Bone marrow (tissue), 2 donors: ENCODE measurements around the gene NPHS1.
"Not testable (repeated sequence)": the region's sequence is repeated elsewhere in the genome, so short reads cannot be mapped to it uniquely, and the experiment has no call there.

ENCODE experiments used
- DNase-seq, 2 donors: peaks; one replicate each; lab custom pipeline; 2025; lab: John Stamatoyannopoulos, UW

NPHS1 gene

DNA sequence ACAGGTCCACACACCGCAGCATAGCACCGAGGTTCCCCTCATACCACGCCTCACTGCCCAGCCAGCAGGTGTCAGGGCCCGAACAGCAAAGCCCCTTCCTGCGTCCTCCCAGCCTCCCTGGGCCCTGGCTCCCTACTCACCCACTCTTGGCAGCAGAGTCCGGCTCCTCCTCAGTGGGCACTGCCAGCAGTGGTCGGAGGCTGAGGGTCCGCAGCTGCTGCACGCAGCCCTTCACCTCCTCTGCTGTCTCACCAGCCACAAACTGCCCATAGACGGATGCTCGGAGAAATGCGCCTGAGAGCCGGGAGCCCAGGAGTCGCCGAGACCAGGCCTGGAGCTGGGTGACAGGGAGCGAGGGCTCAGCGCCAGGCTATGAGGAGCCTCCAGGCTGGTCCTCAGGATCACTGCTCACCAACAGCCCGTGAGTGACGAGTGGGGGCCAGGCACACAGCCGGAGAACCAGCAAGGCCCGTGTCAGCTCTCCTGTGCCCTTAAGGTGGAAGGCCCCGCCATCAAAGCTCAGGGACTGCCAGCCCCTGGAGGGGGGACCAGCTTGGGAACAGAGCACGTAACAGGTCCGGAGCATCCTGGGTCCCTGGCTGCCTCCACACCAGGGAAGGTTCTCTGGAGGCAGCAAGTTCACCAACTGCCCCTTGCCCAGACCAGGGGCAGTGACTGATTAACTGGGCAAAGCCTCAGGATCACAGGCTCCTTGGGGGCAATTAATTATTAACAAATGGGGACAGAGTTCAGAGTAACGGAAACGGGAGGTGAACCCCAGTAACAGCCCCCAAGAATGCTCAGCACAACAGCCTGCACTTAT lies 39.9 kb downstream of the NPHS1 start, which contains the start of gene PRODH2:
Gene PRODH2 (minus strand): TSS at position 626 of the 823 bp plus-strand sequence. CDS start 40 bp downstream, at position 586.
- no peak for DNase-seq

GRCh38 chr19:35811317-35812219 lies 40.7 kb downstream of the NPHS1 start:
- no peak for DNase-seq

- no peak for DNase-seq
These were observed 44.7 kb downstream of the NPHS1 start for GRCh38 chr19:35807633-35808032.

DNA sequence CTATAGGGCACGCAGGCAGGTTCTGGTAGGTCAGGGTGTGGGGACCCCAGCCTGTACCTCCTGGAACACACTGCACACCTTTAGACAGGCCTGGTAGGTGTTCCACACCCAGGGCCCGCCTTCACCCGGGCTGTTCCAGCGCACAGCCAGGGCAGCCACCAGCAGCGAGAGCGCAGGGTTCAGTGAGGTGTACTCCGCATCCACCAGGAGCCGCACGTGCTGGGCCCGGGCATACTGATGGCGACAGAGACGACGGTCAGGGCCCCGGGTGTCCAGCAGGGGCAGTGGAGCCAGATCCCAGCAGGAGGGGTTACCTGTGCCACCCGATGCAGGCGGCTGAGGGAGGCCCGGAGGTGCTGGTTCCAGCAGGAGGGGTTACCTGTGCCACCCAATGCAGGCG lies 45.7 kb downstream of the NPHS1 start:
- DNase-seq: no peak

DNA sequence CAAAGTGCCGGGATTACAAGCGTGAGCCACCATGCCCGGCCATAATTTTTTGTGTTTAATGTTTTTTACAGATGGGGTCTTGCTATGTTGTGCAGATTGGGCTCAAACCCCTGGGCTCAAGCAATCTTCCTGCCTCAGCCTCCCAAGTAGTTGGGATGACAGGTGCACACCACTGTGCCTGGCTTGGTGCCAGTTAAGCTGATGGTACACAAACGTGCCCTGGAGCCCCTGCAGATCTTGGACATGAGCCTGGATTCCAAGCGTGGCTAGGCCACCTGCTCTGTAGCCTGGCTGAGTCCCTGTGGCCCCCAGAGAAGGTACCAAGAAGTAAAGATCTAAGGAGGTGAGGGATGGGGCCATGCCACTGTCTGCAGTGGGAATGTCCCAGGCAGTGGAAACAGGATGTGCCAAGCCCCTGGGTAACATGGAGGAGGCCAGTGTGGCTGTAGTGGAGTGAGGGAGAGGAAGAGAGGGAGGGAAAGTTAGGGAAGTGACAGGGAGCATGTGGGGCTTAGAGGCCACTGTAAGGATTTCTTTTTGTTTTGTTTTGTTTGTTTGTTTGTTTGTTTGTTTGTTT lies 46.7 kb downstream of the NPHS1 start:
- no peak for DNase-seq

DNA sequence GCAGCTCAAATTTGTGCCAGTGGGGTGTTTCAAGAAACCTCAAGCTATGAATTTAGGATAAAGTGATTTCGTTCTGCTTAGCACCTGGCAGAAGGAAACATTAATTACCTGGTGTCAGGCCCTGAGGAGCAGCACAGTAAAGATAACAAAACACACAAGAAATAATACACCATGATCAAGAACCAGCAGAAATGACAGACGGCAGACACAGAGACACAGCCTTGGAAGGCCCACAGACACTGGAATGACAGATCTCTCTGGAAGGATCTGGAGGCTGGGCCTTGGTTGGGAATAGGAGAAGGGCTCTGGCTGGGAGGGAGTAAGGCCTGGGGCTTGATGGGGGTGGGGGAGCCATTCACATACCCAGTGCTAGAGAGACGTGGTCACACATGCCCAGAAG lies 50.5 kb downstream of the NPHS1 start:
- no peak for DNase-seq

- DNase-seq: no peak
These were observed 54.6 kb downstream of the NPHS1 start for GRCh38 chr19:35797663-35798062.

DNA sequence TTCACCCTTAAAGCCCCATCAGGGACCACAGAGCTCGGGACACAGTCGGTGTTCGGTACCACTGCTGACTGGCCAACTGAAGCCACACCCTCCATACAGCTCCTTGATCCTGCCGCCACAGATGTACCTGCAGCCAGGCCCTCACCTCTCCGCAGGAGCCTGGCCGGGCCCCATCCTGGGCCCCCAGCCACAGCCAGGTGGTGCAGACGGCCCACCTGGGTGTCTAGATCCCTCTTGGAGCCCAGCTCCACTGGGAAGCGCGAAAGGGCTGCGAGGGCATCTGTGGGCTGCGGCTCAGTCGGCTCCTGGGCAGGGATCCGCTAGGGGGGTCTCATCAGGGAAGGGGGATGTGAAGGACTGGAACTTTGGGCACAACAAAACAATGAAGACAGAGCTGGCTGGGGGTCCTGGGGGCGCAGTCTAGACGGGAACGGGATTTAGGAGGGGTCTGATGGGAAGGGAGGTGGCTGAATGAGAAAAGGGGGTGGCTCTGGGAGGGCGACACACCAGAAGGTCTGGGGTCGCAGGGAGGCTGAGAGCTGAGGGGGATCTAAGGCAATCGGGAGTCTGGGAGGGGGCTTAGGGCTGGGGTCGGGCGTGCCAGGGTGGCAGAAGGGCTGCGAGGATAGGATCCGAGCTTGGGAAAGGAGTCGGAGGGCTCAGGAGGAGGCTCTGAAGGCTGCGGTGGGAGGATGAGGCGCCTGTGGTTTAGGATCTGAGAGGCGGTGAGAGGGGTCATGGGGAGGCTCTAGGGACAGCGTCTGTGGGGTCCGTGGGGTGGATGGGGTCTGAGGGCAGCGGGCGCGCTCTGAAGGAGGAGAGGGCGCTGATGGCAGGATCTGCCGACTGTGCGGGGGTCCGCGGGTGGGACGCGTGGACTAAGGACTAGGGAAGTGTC lies 55.4 kb downstream of the NPHS1 start:
- DNase-seq: no peak

GRCh38 chr19:35795564-35795963 lies 56.7 kb downstream of the NPHS1 start:
- DNase-seq: not testable (repeated sequence)

- no peak for DNase-seq
These were observed 58.7 kb downstream of the NPHS1 start for GRCh38 chr19:35793381-35794165.

DNA sequence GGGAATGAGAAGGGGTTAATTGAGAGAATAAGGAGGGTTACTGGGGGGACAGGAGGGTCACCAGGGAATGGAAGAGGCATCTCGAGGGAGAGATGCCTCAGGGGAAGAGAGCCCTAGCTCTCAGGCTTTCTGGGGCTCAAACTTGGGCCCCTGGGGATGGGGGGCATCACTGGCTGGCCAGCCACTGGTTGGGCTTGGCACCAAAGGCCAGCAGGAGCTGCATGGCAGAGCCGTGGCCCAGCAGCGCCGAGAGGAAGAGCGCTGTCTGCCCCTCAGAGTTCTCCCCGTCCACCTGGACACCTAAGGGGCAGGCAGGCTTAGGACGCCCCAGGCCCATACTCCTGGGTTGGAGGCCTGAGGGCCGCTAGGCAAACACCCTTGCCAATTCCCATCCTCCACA lies 59.4 kb downstream of the NPHS1 start:
- no peak for DNase-seq

DNA sequence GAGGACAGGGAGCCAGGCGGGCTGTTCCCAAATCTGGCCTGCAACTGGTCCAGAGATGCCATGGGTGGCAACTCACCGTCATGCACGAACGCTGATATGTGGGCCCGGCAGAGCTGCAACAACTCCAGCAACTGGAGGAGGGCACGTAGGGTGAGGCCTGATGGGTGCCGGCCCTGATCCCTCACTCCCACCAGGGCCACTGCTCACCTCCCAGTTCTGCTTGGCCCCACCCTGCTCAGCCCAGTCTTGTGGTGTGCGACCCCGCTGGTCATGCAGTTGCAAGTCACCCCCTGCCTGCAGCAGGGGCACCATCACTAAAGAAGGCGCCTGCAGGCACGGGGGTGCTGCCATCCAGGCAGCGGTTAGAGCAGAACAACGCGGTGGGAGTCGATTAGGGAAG lies 60.0 kb downstream of the NPHS1 start:
- no peak for DNase-seq

- no peak for DNase-seq
These were observed 60.5 kb downstream of the NPHS1 start for GRCh38 chr19:35791814-35792279.

DNA sequence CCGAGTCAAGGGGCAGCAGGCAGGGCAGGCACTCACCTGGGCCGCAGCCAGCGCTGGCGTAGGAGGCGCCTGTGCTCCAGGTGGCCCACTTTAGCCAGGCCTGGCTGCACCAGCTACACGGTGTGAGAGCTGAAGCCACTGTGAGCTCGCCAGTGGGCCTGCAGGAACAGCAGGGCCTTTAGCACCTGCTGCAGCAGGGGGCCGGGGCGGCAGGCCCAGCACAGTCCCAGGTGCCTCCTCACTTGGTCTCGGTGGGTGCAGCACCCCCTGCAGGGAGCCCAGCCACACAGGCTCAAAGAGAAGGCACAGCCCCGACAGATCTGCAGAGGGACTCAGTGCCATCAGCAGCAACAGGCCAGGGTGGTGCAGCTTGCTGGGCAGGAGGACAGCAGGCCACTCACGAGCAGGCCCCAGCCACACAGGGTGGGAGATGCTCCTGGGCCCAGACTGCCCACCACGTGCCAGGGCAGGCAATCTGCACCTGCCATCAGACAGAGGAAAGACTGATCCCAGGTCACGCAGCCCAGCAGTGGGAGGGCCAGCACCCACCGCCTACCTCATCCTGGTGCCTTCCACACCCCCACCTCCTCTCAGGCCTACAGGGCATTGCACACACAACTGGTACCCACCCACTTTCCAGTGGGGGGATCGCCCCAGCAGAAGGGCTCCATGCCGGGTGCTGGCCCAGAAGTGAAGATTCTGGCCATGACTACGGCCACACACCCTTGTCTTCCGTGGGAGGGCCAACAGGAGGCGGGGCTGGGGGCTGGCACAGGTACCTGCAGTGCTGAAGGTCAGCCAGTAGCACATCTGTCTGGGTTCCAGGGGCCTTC lies 61.1 kb downstream of the NPHS1 start:
- no peak for DNase-seq

DNA sequence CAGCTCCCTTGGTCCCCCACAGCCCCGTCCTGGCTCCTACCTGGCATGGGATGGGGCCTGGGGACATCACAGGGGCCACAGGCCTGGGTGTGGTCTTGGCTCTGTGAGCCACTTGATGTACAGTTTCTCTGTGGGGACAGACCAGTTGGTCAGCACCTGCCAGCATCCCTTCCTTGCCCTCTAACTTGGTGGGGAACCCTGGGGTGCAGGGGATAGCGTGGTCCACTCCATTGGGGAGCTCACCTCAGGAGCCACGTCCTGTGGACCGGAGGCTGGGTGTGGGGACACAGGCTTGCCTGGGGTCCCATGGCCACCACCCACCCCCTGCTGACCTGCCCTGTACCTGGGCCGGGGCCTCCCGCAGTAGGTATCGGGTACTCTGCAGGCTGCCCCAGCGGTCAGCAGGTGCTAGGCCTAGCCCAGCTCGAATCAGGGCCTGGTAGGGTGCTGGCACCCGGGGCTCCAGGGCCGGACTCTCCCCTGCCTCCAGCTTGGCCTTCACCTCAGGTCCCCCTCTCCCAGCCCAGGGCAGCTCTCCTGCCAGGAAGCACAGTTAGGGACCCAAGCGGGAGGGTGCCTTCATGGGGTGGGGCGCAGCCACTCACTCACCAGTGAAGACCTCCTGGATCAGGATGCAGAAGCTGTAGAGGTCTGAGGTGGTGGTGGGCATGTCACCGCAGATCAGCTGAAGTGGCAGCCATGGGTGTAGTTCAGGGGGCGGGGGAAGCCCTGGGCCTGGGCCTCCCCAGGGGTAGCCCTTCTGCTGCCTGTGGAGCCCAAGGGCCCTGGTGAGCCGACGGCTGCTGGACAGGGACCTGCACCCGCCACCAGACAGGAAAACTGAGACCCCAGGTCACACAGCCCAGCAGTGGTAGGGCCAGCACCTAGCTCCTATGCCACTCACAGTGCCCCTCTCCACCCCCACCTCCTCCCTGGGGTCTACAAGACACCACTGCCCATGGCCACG lies 62.0 kb downstream of the NPHS1 start:
- no peak for DNase-seq

- no peak for DNase-seq
These were observed 62.9 kb downstream of the NPHS1 start for GRCh38 chr19:35789195-35789977.

- DNase-seq: no peak
These were observed 63.9 kb downstream of the NPHS1 start for GRCh38 chr19:35788205-35788960.
